Measurements from ENCODE around the gene HTR3A. TPM values are rescaled to one million over a fixed set of nuclear protein-coding genes. Genes with fewer than 3 reads are reported as not detected.

The HTR3A gene
- total and polyA plus RNA-seq, 2 of the 13 experiments (the other 11 are each of a cell fraction or from before 2014, with no cell fraction given): not detected

- POLR2A ChIA-PET: no interaction called here
- Histone ChIP-seq H3K4me2 (ENCODE audit: low read depth, low read length) (no peak overlapping the region), H3K36me3 (replicated peaks in 1 of 2; ENCODE audit: control insufficient read depth in 1 of 2, insufficient read depth in 2 of 2, low read length in 2 of 2) (no peaks in the 10 kb centered on the region), H3K9me3 (ENCODE audit: low read length) (no peaks in the 10 kb centered on the region), H3K4me1 (ENCODE audit: insufficient read depth, low read length) (no peaks in the 10 kb centered on the region), H3K27ac (ENCODE audit: extremely low read length, insufficient read depth, low read length) (no peak overlapping the region), H3K4me3 (replicated peaks in 1 of 3; ENCODE audit: insufficient read depth in 1 of 3, low read depth in 2 of 3, low read length in 3 of 3) (no peak overlapping the region), H2AFZ (ENCODE audit: low read length) (no peak overlapping the region), H3K27me3 (ENCODE audit: control insufficient read depth in 1 of 2, insufficient read depth in 2 of 2, low read length in 2 of 2) (peaks cover 3 to 75% of the 10 kb centered on the region in 2 experiments), H3K79me2 (ENCODE audit: insufficient read depth, low read length) (no peaks in the 10 kb centered on the region), H4K20me1 (ENCODE audit: insufficient read depth, low read length) (no peaks in the 10 kb centered on the region), H3K9ac (ENCODE audit: insufficient read depth, low read depth, low read length) (no peak overlapping the region)
- no peak for DNase-seq (ENCODE audit: low spot score)
- ATAC-seq: no peak
- FAIRE-seq: no peak
- 0% methylated on average over 4 of the region's 11 CpGs for WGBS (ENCODE audit: low lambda C conversion rate)
- no TSS peak for BruUV-seq (replicated peaks)
- intact Hi-C loops (cut with micrococcal nuclease; ENCODE audit: unreplicated experiment) (no loop called here), in situ Hi-C loops (cut with HindIII; ENCODE audit: extremely low pct_ligation_motif_present, low pct_unique_long_range_greater_than_20kb) (no loop called here)
- CTCF ChIA-PET (ENCODE audit: low intra/inter-chr PET ratio, low total read pairs): no interaction called here
- TF ChIP-seq CREB1 (IDR thresholded peaks at IDR 0.05) (0 out of 2 replicates have a peak, but pooled peaks have one; percentile 44), CREB1 (CRISPR knock-in tag; IDR thresholded peaks at IDR 0.05) (no peak), ATF7 (IDR thresholded peaks at IDR 0.05) (peak; percentile 61), ATF7 (CRISPR knock-in tag; IDR thresholded peaks at IDR 0.05) (no peak), POLR2G (IDR thresholded peaks at IDR 0.05; ENCODE audit: low read depth, low read length) (no peak), HNRNPUL1 (IDR thresholded peaks at IDR 0.05; ENCODE audit: low read depth, low read length) (no peak)
Measured at GRCh38 chr11:113977701-113978100, 2.8 kb downstream of the HTR3A start.

GRCh38 chr11:113979431-113979830 is 4.5 kb downstream of the HTR3A start:
- Histone ChIP-seq H3K36me3 (replicated peaks in 1 of 2; ENCODE audit: control insufficient read depth in 1 of 2, insufficient read depth in 2 of 2, low read length in 2 of 2) (no peaks in the 10 kb centered on the region), H3K27me3 (ENCODE audit: control insufficient read depth in 1 of 2, insufficient read depth in 2 of 2, low read length in 2 of 2) (peaks cover 7 to 82% of the 10 kb centered on the region in 2 experiments), H3K27ac (ENCODE audit: extremely low read length, insufficient read depth, low read length) (no peak overlapping the region), H3K9me3 (ENCODE audit: low read length) (no peaks in the 10 kb centered on the region), H3K79me2 (ENCODE audit: insufficient read depth, low read length) (no peaks in the 10 kb centered on the region), H4K20me1 (ENCODE audit: insufficient read depth, low read length) (no peaks in the 10 kb centered on the region), H3K9ac (ENCODE audit: insufficient read depth, low read depth, low read length) (no peak overlapping the region), H3K4me2 (ENCODE audit: low read depth, low read length) (no peak overlapping the region), H3K4me3 (replicated peaks in 1 of 3; ENCODE audit: insufficient read depth in 1 of 3, low read depth in 2 of 3, low read length in 3 of 3) (no peak overlapping the region), H2AFZ (ENCODE audit: low read length) (no peak overlapping the region), H3K4me1 (ENCODE audit: insufficient read depth, low read length) (no peaks in the 10 kb centered on the region)
- BruUV-seq (replicated peaks): no TSS peak
- no peak for DNase-seq (ENCODE audit: low spot score)
- no peak for FAIRE-seq
- ATAC-seq: no peak
- WGBS (ENCODE audit: low lambda C conversion rate): 13% methylated on average over 1 of the region's 1 CpG
- in situ Hi-C loops (cut with HindIII; ENCODE audit: extremely low pct_ligation_motif_present, low pct_unique_long_range_greater_than_20kb): no loop called here
- POLR2A ChIA-PET: no interaction called here
- CTCF ChIA-PET (ENCODE audit: low intra/inter-chr PET ratio, low total read pairs): no interaction called here
- TF ChIP-seq ZNF552 (CRISPR knock-in tag; IDR thresholded peaks at IDR 0.05; ENCODE audit: borderline replicate concordance) (no peak), KDM5B (CRISPR knock-in tag; IDR thresholded peaks at IDR 0.05; ENCODE audit: borderline replicate concordance) (no peak), ZNF343 (CRISPR knock-in tag; IDR thresholded peaks at IDR 0.05) (no peak), ZNF557 (CRISPR knock-in tag; IDR thresholded peaks at IDR 0.05) (no peak), ZNF138 (CRISPR knock-in tag; IDR thresholded peaks at IDR 0.05; ENCODE audit: low read depth) (no peak), BCLAF1 (IDR thresholded peaks at IDR 0.05) (no peak), ZBTB20 (CRISPR knock-in tag; IDR thresholded peaks at IDR 0.05; ENCODE audit: borderline replicate concordance, low read depth) (no peak), FOXC1 (CRISPR knock-in tag; IDR thresholded peaks at IDR 0.05; ENCODE audit: borderline replicate concordance) (no peak), SIN3B (IDR thresholded peaks at IDR 0.05; ENCODE audit: low read length) (no peak)
- intact Hi-C loops (cut with micrococcal nuclease; ENCODE audit: unreplicated experiment): no loop called here

All from HepG2 (cell line).